Chondrocyte (in vitro differentiated cells): ENCODE results near the gene CLEC16A. TPM values are rescaled to one million over a fixed set of nuclear protein-coding genes. Genes with fewer than 3 reads are reported as not detected.
A peak's percentile ranks its signal among the peaks of the same experiment; 100 is the strongest.

Experiments used
- DNase-seq: peaks from one replicate; pipeline ENCODE4 v3.0.0; 2021; ENCODE audit warnings: mixed read lengths, low spot score
- H3K27ac Mint-ChIP-seq: one replicate; pipeline ENCODE4 v1.8.0; 2021; ENCODE audit warnings: mild to moderate bottlenecking, moderate library complexity, mixed read lengths; ENCODE audit not compliant: unreplicated experiment
- H3K27me3 Mint-ChIP-seq: 2 replicates; pipeline ENCODE4 v1.8.0; 2021; ENCODE audit warnings: low read depth, mixed read lengths
- H3K36me3 Mint-ChIP-seq: 2 replicates; pipeline ENCODE4 v1.8.0; 2021; ENCODE audit warnings: low read depth, mixed read lengths
- H3K4me1 Mint-ChIP-seq: 2 replicates; pipeline ENCODE4 v1.8.0; 2021; ENCODE audit warnings: low read depth, mild to moderate bottlenecking, mixed read lengths
- H3K4me3 Mint-ChIP-seq: one replicate; pipeline ENCODE4 v1.8.0; 2021; ENCODE audit warnings: mild to moderate bottlenecking, moderate library complexity, mixed read lengths; ENCODE audit not compliant: unreplicated experiment
- H3K9me3 Mint-ChIP-seq: 2 replicates; pipeline ENCODE4 v1.8.0; 2021; ENCODE audit warnings: low read depth, mixed read lengths
- total RNA-seq: library from RNA; stranded (reverse); gene quantifications from 3 replicates; pipeline ENCODE4 v1.2.1, GENCODE V29; 2021
- TF ChIP-seq, protein P1 (sequence below): fragments of 200-600 bp; sonication (generic); IDR thresholded peaks from 2 replicates; pipeline ENCODE4 v1.5.0; 2021; ENCODE audit warnings: antibody characterized with exemption, mild to moderate bottlenecking, moderate library complexity

The CLEC16A gene
- total RNA-seq, 1 donor from 2014 or later: 17.9 TPM

DNA sequence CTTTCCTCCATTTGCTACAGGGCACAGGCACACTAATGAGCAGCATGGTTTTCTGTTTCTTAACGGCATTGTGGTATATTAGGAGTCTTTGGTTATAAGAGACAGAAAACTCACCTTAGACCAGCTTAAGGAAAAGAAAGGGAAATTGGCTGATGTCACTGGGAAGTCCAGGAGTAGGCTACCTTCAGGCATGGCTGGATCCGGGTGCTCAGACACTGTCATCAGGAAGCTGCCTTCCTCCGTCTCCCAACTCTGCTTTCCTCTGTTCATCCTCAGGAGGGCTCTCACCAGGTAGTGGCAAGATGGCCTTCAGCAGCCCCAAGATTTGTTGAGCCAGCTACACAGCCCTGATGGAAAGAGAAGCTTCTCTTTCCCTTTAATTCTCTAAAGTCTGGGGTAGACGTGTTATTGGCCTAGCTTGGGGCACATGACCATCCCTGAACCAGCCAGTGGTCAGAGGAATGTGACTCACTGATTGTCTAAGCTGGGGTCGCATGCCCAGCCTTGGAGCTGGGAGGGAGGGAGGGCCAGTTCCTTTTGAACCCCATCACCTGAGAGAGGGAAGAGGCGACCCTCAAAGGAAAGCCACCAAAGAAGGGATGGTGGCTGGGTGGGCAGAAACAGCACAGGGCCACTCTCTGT lies 117.4 kb downstream of the CLEC16A start:
- H3K4me1 Mint-ChIP-seq: peaks cover 19% of the 10 kb centered on the region
- no peak overlapping the region for H3K4me3 Mint-ChIP-seq
- no peak overlapping the region for H3K27ac Mint-ChIP-seq
- no peaks in the 10 kb centered on the region for H3K9me3 Mint-ChIP-seq
- peaks cover 35% of the 10 kb centered on the region for H3K36me3 Mint-ChIP-seq
- DNase-seq: peak; percentile 9
- no peaks in the 10 kb centered on the region for H3K27me3 Mint-ChIP-seq
- TF ChIP-seq, protein P1, sequence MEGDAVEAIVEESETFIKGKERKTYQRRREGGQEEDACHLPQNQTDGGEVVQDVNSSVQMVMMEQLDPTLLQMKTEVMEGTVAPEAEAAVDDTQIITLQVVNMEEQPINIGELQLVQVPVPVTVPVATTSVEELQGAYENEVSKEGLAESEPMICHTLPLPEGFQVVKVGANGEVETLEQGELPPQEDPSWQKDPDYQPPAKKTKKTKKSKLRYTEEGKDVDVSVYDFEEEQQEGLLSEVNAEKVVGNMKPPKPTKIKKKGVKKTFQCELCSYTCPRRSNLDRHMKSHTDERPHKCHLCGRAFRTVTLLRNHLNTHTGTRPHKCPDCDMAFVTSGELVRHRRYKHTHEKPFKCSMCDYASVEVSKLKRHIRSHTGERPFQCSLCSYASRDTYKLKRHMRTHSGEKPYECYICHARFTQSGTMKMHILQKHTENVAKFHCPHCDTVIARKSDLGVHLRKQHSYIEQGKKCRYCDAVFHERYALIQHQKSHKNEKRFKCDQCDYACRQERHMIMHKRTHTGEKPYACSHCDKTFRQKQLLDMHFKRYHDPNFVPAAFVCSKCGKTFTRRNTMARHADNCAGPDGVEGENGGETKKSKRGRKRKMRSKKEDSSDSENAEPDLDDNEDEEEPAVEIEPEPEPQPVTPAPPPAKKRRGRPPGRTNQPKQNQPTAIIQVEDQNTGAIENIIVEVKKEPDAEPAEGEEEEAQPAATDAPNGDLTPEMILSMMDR: no peak

DNA sequence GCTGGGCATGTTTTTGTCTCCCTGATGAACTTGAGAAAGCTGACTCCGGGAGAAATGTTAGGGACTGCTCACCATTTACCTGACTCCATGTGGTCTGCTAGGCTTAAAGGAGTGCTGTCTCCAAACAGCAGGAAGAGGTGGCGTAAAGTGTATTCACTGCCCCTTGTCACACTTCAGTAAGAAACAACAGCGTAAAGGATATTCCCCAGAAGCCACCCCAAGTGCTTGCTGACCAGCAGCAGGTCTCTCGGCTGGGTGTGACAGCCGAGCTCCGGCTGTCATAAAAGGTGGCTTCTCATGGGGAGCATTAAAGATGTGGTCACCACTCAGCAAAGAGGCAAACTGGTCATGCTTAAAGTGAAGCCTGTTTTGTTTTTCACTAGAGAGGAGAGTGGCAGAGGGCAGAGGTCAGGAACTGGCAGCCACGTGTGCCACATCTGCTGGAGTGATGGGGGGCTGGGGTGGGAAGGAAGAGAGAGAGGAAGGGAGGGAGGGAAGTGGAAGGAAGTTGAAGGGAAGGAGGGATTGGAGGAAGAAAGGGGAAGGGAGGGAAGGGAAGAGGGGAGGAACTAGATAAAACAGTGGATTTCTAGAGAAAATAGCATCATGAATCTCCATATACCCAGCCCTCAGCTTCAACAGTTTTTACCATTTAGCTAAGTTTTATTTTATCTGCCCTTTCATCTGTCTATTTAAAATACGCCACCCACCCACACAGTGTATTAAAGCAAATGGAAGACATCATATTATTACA lies 119.3 kb downstream of the CLEC16A start:
- Mint-ChIP-seq H3K36me3 (peaks cover 41% of the 10 kb centered on the region), H3K9me3 (no peaks in the 10 kb centered on the region), H3K27me3 (no peaks in the 10 kb centered on the region), H3K4me1 (peaks cover 6% of the 10 kb centered on the region), H3K4me3 (no peak overlapping the region), H3K27ac (no peak overlapping the region)
- peak; percentile 19 for DNase-seq
- TF ChIP-seq, protein P1: no peak

DNA sequence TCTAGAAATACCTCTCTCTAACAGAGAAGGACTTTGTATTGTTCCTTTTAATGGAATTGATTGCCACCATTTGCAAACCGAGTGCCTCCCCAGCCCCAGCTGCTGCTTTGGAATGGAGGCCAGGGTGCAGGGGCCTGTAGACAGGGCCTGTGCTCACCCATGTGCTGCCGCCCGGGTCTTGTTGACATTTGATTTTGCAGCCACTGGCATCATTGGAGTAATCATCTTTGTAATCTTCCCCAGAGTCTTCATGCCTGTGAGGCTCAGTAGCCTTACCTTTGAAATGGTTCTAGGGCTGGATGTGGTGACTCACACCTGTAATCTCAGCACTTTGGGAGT lies 119.8 kb downstream of the CLEC16A start:
- TF ChIP-seq, protein P1: no peak
- peak; percentile 63 for DNase-seq
- H3K27ac Mint-ChIP-seq: no peak overlapping the region
- no peak overlapping the region for H3K4me3 Mint-ChIP-seq
- H3K36me3 Mint-ChIP-seq: peaks cover 38% of the 10 kb centered on the region
- peaks cover under 1% of the 10 kb centered on the region for H3K4me1 Mint-ChIP-seq
- no peaks in the 10 kb centered on the region for H3K27me3 Mint-ChIP-seq
- H3K9me3 Mint-ChIP-seq: no peaks in the 10 kb centered on the region

DNA sequence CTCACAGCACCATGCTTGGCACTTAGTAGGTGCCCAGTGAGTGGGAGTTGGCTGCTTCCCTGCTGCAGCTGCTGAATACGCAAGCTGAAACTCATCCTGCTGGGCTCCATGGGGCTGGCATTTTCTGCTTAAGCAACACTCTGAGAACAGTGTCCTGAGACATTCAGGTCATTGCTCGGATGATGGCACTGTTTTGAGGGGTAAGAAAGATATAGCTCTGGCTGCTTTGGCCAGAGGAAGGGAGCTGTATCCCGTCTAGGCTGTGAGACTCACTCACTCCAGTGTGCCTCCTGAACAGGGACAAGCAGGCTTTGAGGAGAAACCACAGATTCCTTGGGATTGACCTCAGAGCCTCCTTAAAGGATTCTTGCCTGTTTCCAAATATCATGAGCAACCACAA lies 120.5 kb downstream of the CLEC16A start:
- H3K27me3 Mint-ChIP-seq: no peaks in the 10 kb centered on the region
- peaks cover 41% of the 10 kb centered on the region for H3K36me3 Mint-ChIP-seq
- no peak overlapping the region for H3K27ac Mint-ChIP-seq

DNA sequence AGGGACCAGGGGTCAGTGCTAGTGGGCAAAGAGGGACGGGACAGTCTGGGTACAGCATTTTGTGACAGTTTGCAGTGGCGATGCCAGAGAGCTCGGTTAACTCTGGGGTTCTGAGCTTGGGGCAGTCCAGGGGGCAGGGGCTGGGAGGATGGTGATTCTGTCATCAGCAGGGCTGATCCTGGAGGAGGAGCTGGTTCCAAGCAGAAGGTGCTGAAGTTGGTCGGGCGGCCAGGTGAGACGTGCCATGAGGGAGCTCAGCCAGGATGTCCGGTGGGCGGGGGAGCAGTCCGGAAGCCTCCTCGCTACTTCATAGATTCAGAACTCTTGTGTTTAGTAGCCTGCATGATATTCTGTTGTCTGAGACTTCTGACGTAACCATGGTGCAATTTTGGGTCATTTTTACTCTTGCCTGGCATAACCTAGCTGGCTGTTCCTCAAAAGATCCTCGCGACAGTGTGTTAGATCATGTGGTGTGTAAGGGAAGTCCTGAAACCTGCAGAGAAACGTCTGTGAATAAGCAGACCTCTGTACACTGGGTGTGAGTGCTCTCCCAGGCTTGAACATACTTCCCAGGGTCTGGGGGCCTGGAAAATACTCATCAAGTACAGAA lies 122.0 kb downstream of the CLEC16A start:
- DNase-seq: peak; percentile 78
- H3K27ac Mint-ChIP-seq: no peak overlapping the region
- H3K36me3 Mint-ChIP-seq: peaks cover 44% of the 10 kb centered on the region
- no peaks in the 10 kb centered on the region for H3K27me3 Mint-ChIP-seq
- TF ChIP-seq, protein P1: no peak
- no peaks in the 10 kb centered on the region for H3K4me1 Mint-ChIP-seq
- no peaks in the 10 kb centered on the region for H3K9me3 Mint-ChIP-seq
- no peak overlapping the region for H3K4me3 Mint-ChIP-seq

More for the DNA sequence above, 120.5 kb downstream of the CLEC16A start:
- TF ChIP-seq, protein P1: no peak
- Mint-ChIP-seq H3K4me1 (no peaks in the 10 kb centered on the region), H3K4me3 (no peak overlapping the region), H3K9me3 (no peaks in the 10 kb centered on the region)
- peak; percentile 30 for DNase-seq
